ENCODE measurements around the gene CFL1.

Gene CFL1

DNA sequence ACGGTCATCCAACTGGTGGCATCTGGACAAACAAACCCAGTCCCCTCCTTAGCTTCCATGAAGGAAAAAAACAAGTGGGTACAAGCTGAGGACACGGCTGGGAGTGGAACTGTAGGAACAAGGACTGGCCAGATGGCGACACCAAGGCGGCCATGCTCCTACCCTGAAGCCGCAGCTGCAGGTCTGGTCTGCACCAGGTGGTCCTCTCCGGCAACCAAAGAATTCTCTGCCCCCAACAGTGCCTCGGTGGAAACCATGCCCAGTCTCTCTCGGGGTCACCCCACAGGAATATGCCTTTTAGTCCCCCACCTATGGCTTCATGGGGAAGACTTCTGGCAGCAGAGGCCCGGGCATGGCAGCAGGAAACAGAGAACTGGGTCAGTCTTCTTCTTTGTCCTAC, 48.5 kb downstream of the CFL1 start:
- TF ChIP-seq, protein P1, sequence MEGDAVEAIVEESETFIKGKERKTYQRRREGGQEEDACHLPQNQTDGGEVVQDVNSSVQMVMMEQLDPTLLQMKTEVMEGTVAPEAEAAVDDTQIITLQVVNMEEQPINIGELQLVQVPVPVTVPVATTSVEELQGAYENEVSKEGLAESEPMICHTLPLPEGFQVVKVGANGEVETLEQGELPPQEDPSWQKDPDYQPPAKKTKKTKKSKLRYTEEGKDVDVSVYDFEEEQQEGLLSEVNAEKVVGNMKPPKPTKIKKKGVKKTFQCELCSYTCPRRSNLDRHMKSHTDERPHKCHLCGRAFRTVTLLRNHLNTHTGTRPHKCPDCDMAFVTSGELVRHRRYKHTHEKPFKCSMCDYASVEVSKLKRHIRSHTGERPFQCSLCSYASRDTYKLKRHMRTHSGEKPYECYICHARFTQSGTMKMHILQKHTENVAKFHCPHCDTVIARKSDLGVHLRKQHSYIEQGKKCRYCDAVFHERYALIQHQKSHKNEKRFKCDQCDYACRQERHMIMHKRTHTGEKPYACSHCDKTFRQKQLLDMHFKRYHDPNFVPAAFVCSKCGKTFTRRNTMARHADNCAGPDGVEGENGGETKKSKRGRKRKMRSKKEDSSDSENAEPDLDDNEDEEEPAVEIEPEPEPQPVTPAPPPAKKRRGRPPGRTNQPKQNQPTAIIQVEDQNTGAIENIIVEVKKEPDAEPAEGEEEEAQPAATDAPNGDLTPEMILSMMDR (IDR thresholded peaks at IDR 0.05) = no peak
- H3K79me2 ChIP-seq = no peaks in the 10 kb centered on the region
- no peak overlapping the region for H3K27ac ChIP-seq
- H3K36me3 ChIP-seq (ENCODE audit: control insufficient read depth, insufficient read depth, low read length) = no peaks in the 10 kb centered on the region
- no peak overlapping the region for H3K9ac ChIP-seq
- no peak overlapping the region for H3K4me2 ChIP-seq (ENCODE audit: low read length)
- no peaks in the 10 kb centered on the region for H3K27me3 ChIP-seq (ENCODE audit: control insufficient read depth, insufficient read depth, low read length)
- H2AFZ ChIP-seq = no peak overlapping the region
- H3K4me1 ChIP-seq = no peaks in the 10 kb centered on the region
- no peak overlapping the region for H3K4me3 ChIP-seq (ENCODE audit: low read depth, low read length)
- H3K9me3 ChIP-seq (ENCODE audit: control insufficient read depth, low read length) = no peaks in the 10 kb centered on the region

DNA sequence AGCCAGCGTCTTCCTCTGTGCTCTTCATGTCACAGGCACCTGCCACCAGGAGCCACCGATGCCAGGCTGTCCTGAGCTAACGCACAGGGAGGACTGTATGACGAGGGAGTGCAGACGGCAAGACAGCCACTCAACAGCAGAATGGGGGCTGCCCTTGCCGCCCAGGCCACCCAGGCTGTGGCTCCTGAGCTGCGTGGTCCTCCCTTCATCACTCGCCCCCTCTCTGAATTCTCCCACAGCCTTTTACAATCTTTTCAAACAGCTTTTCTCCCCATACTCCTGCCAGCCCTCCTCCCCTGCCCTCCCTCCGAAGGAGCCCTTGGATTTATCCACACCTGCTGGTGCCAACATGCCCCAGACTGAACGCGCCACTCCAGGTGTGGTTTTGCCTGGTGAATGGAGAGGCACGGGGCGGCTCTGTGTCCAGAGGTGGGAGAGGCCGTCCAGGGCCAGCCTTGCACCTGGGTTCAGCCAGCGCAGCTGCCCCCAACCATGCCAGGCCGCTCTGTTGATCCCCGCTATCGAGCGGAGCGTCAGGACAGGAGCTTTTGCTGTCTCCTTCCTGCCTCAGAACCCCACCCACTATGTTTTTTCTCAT, 49.1 kb downstream of the CFL1 start:
- Histone ChIP-seq H3K79me2 (no peaks in the 10 kb centered on the region), H3K9me3 (ENCODE audit: control insufficient read depth, low read length) (no peaks in the 10 kb centered on the region), H2AFZ (no peak overlapping the region), H3K27me3 (ENCODE audit: control insufficient read depth, insufficient read depth, low read length) (no peaks in the 10 kb centered on the region), H3K27ac (no peak overlapping the region), H3K9ac (no peak overlapping the region), H3K4me3 (ENCODE audit: low read depth, low read length) (no peak overlapping the region), H3K4me2 (ENCODE audit: low read length) (no peak overlapping the region), H3K4me1 (no peaks in the 10 kb centered on the region), H3K36me3 (ENCODE audit: control insufficient read depth, insufficient read depth, low read length) (no peaks in the 10 kb centered on the region)
- TF ChIP-seq, protein P1 (IDR thresholded peaks at IDR 0.05) = no peak

DNA sequence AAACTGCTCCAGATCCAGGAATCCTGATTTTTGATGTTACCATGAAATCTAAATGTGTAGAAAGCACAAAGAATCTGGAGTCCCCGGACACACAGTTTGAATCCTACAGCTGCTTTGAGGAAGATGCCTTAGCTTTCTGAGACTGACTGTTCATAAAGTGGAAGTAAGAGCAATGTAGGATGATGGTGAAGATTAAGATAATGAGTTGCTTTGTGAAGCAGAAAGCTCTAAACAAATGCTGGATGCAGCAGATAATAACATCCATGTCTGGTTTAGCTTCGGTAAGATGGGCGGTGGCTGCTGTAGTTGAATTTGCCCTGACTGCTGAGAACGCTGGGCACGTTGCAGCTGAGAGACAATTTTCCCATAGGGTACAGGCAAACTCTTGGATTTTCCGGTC, 51.0 kb downstream of the CFL1 start:
- Histone ChIP-seq H3K9me3 (ENCODE audit: control insufficient read depth, low read length) (no peaks in the 10 kb centered on the region), H3K36me3 (ENCODE audit: control insufficient read depth, insufficient read depth, low read length) (no peaks in the 10 kb centered on the region), H3K27ac (no peak overlapping the region), H3K27me3 (ENCODE audit: control insufficient read depth, insufficient read depth, low read length) (no peaks in the 10 kb centered on the region), H3K4me3 (ENCODE audit: low read depth, low read length) (no peak overlapping the region), H3K4me2 (ENCODE audit: low read length) (no peak overlapping the region), H3K9ac (no peak overlapping the region), H3K79me2 (no peaks in the 10 kb centered on the region), H2AFZ (no peak overlapping the region), H3K4me1 (no peaks in the 10 kb centered on the region)
- TF ChIP-seq, protein P1 (IDR thresholded peaks at IDR 0.05) = no peak

All from parathyroid adenoma (tissue), 2 donors.